Measurements from ENCODE around the gene AMPH. TPM values are rescaled to one million over a fixed set of nuclear protein-coding genes. Genes with fewer than 3 reads are reported as not detected.

The AMPH gene
- 1.5 and 1.6 TPM in 2 replicates for polyA plus RNA-seq (2011; rRNA removed)
- 1.4 and 1.8 TPM in 2 replicates for polyA minus RNA-seq (2011; rRNA and poly(A)+ RNA removed)

GRCh38 chr7:38630720-38631673, at the start of gene AMPH:
TSS of gene AMPH (minus strand) at chr7:38631373. CDS start at chr7:38631351, 22 bp downstream.
- ChIA-PET CTCF (interaction anchor here (0.9 to 1.1 kb wide), 2 partner anchors 10 to 11 kb away, joined by 3 read pairs; no protein-coding TSS in a partner anchor), POLR2A (interaction anchor here (0.7 kb wide), 1 partner anchor 55 kb away, joined by 5 read pairs; no protein-coding TSS in a partner anchor)
- Histone ChIP-seq H3K4me3 (ENCODE audit: low read depth, low read length) (peak within 1 kb of the TSS; percentile 35), H3K36me3 (ENCODE audit: control insufficient read depth, insufficient read depth, low read length) (no peaks in the 10 kb centered on the region), H3K27me3 (ENCODE audit: control insufficient read depth, insufficient read depth, low read length) (0 out of 2 replicates have a peak, but pooled peaks cover 3% of the 10 kb centered on the region)
- DNase-seq (ENCODE audit: low read depth): peak; percentile 6
- TF ChIP-seq, protein P1, sequence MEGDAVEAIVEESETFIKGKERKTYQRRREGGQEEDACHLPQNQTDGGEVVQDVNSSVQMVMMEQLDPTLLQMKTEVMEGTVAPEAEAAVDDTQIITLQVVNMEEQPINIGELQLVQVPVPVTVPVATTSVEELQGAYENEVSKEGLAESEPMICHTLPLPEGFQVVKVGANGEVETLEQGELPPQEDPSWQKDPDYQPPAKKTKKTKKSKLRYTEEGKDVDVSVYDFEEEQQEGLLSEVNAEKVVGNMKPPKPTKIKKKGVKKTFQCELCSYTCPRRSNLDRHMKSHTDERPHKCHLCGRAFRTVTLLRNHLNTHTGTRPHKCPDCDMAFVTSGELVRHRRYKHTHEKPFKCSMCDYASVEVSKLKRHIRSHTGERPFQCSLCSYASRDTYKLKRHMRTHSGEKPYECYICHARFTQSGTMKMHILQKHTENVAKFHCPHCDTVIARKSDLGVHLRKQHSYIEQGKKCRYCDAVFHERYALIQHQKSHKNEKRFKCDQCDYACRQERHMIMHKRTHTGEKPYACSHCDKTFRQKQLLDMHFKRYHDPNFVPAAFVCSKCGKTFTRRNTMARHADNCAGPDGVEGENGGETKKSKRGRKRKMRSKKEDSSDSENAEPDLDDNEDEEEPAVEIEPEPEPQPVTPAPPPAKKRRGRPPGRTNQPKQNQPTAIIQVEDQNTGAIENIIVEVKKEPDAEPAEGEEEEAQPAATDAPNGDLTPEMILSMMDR (IDR thresholded peaks at IDR 0.05; ENCODE audit: insufficient read depth, low read depth, low read length): no peak

DNA sequence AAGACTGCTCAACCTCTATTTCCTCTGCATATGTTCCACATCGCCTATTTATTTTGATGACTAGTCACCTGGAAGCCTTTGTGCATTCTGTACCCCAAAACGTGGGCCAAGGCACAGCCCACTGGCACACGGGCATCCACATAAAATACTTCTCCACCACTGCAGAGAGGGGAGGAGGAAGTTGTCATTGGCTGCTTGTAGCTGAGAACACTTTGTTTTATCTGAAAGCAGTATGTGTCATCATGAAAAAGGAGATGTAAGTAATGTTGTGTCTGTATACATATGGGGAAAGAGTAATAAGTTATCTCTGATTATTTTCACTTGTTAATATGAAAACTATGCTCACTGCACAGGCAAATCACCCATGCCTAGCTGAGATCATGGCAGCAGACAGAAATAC, 48.2 kb upstream of the AMPH start:
- no peak for DNase-seq (ENCODE audit: low read depth)
- Histone ChIP-seq H3K27me3 (ENCODE audit: control insufficient read depth, insufficient read depth, low read length) (peaks cover 2% of the 10 kb centered on the region; the same call in 1 of the 2 replicates), H3K4me3 (ENCODE audit: low read depth, low read length) (no peak overlapping the region), H3K36me3 (ENCODE audit: control insufficient read depth, insufficient read depth, low read length) (no peaks in the 10 kb centered on the region)
- POLR2A ChIA-PET: no interaction called here
- TF ChIP-seq, protein P1 (IDR thresholded peaks at IDR 0.05; ENCODE audit: insufficient read depth, low read depth, low read length): no peak
- CTCF ChIA-PET: interaction anchor here (0.7 to 1.4 kb wide), 2 partner anchors 8 to 19 kb away, joined by 3 to 5 read pairs; no protein-coding TSS in a partner anchor

GRCh38 chr7:38678698-38679054, 47.5 kb upstream of the AMPH start:
- POLR2A ChIA-PET: no interaction called here
- H3K4me3 ChIP-seq (ENCODE audit: low read depth, low read length): no peak overlapping the region
- TF ChIP-seq, protein P1 (IDR thresholded peaks at IDR 0.05; ENCODE audit: insufficient read depth, low read depth, low read length): no peak
- CTCF ChIA-PET: interaction anchor here (0.6 kb wide), 1 partner anchor 257 kb away, joined by 3 read pairs; no protein-coding TSS in a partner anchor
- peaks cover 2% of the 10 kb centered on the region; the same call in 1 of the 2 replicates for H3K27me3 ChIP-seq (ENCODE audit: control insufficient read depth, insufficient read depth, low read length)
- no peak for DNase-seq (ENCODE audit: low read depth)
- no peaks in the 10 kb centered on the region for H3K36me3 ChIP-seq (ENCODE audit: control insufficient read depth, insufficient read depth, low read length)

DNA sequence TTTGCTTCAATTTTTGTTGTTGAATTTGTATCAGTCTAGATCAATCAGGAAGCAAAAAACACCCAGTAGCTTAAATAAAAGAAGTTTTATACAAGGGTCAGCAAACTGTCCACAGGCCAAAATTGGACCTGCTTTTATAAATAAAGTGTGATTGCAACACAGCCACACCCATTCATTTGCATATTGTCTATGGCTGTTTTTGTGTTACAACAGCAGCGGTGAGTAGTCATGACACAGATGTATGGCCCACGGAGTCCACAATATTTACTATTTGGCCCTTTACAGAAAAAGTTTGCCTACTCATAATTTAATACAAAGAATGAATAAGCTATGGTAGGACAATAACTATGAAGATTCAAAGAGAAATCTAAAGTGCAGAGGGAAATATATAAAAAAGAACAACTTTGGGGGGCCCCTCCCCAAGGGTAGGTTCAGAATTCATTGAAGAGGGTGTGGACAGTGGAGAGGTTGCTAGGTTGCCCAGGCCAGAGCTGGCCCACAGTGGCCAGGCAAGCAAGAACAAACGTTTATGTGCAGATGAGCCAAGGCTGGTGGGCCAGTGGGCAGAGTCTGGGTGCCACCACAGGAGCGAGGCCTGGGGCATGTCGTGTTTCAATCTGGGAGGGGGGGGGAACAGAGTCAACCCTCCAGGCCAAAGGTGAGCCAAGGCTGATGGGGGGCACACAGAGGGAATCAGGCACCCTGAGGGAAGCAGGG, 47.0 kb upstream of the AMPH start:
- ChIA-PET POLR2A (no interaction called here), CTCF (interaction anchor here (0.6 kb wide), 1 partner anchor 256 kb away, joined by 3 read pairs; no protein-coding TSS in a partner anchor)
- Histone ChIP-seq H3K4me3 (ENCODE audit: low read depth, low read length) (no peak overlapping the region), H3K27me3 (ENCODE audit: control insufficient read depth, insufficient read depth, low read length) (peaks cover 2% of the 10 kb centered on the region; the same call in 1 of the 2 replicates), H3K36me3 (ENCODE audit: control insufficient read depth, insufficient read depth, low read length) (no peaks in the 10 kb centered on the region)
- TF ChIP-seq, protein P1 (IDR thresholded peaks at IDR 0.05; ENCODE audit: insufficient read depth, low read depth, low read length): no peak
- DNase-seq (ENCODE audit: low read depth): no peak

All from BJ (cell line).